ENCODE results near the gene CCDC152. TPM values are rescaled to one million over a fixed set of nuclear protein-coding genes. Genes with fewer than 3 reads are reported as not detected.

CCDC152 gene
- total and polyA plus RNA-seq, 2 donors (not counting 3 experiments of a cell fraction or from before 2014, with no cell fraction given): 0.48 to 2.8 TPM

GRCh38 chr5:42822548-42822947 is 65.9 kb downstream of the CCDC152 start:
- no peaks in the 10 kb centered on the region for H3K36me3 ChIP-seq (ENCODE audit: control insufficient read depth in 2 of 2, extremely low read depth in 1 of 2, insufficient read depth in 2 of 2, low read length in 2 of 2)
- no peak overlapping the region for H3K27ac ChIP-seq (ENCODE audit: insufficient read depth, low read depth, low read length)
- FAIRE-seq: no peak
- no TSS peak for BruUV-seq (replicated peaks)
- dilution Hi-C loops (cut with MboI; ENCODE audit: extremely low pct_ligation_motif_present, low sequenced_read_pairs) (no loop called here), intact Hi-C loops (cut with micrococcal nuclease) (no loop called here)
- ChIA-PET POLR2A (no interaction called here), CTCF (interaction anchor here (1.2 kb wide), 1 partner anchor 12 kb away, joined by 3 read pairs; no protein-coding TSS in a partner anchor)
- H3K4me2 ChIP-seq (ENCODE audit: insufficient read depth, low read length): no peak overlapping the region
- no peaks in the 10 kb centered on the region for H3K9me1 ChIP-seq (replicated peaks; ENCODE audit: control insufficient read depth, extremely low read depth, insufficient read depth, low read length)
- no peak overlapping the region for H2AFZ ChIP-seq (ENCODE audit: low read depth, low read length)
- no peaks in the 10 kb centered on the region for H3K4me1 ChIP-seq (ENCODE audit: control insufficient read depth, extremely low read depth, insufficient read depth, low read length)
- no peak for DNase-seq (ENCODE audit: low read depth, low spot score)
- no peaks in the 10 kb centered on the region for H3K79me2 ChIP-seq (ENCODE audit: control insufficient read depth, insufficient read depth, low read length)
- H4K20me1 ChIP-seq (replicated peaks; ENCODE audit: control insufficient read depth, extremely low read depth, insufficient read depth, low read length): no peaks in the 10 kb centered on the region
- TF ChIP-seq POLR2A (IDR thresholded peaks at IDR 0.05; ENCODE audit: low read depth, low read length) (no peak), CTCF (IDR thresholded peaks at IDR 0.05; ENCODE audit: extremely low read depth in 1 of 2, insufficient read depth in 1 of 2, low read depth in 1 of 2, low read length in 2 of 2) (no peak), MAX (IDR thresholded peaks at IDR 0.05; ENCODE audit: insufficient read depth, insufficient read length) (no peak), GATA2 (IDR thresholded peaks at IDR 0.05; ENCODE audit: insufficient read depth, insufficient read length, low read depth, low read length) (no peak), FOS (IDR thresholded peaks at IDR 0.05; ENCODE audit: borderline replicate concordance, insufficient read depth, low read length) (no peak), POLR2AphosphoS5 (IDR thresholded peaks at IDR 0.05; ENCODE audit: insufficient read depth, low read depth, low read length) (no peak), JUN (IDR thresholded peaks at IDR 0.05; ENCODE audit: borderline replicate concordance, insufficient read depth, insufficient read length, low read depth) (no peak), MYC (IDR thresholded peaks at IDR 0.05; ENCODE audit: low read depth, low read length) (no peak), EZH2 (IDR thresholded peaks at IDR 0.05; ENCODE audit: borderline replicate concordance, low read depth, low read length, severe bottlenecking) (no peak)
- no peak overlapping the region for H3K4me3 ChIP-seq (replicated peaks in 1 of 3; ENCODE audit: insufficient read depth in 1 of 3, low read depth in 1 of 3, low read length in 3 of 3)
- H3K9ac ChIP-seq (replicated peaks; ENCODE audit: extremely low read depth, insufficient read depth, low read length): no peak overlapping the region
- H3K9me3 ChIP-seq (replicated peaks; ENCODE audit: control insufficient read depth, insufficient read depth, low read length): no peaks in the 10 kb centered on the region
- H3K27me3 ChIP-seq (ENCODE audit: control insufficient read depth in 2 of 2, insufficient read depth in 2 of 2, low read length in 2 of 2): peaks cover 0 to 2% of the 10 kb centered on the region in 2 experiments
